ENCODE results near the gene PANK4. TPM values are rescaled to one million over a fixed set of nuclear protein-coding genes. Genes with fewer than 3 reads are reported as not detected.

The PANK4 gene
- total and polyA plus RNA-seq, 10 of the 15 experiments (the other 5 are each of a cell fraction or from before 2014, with no cell fraction given) = 0.35 to 38.0 (median 18.6) TPM

DNA sequence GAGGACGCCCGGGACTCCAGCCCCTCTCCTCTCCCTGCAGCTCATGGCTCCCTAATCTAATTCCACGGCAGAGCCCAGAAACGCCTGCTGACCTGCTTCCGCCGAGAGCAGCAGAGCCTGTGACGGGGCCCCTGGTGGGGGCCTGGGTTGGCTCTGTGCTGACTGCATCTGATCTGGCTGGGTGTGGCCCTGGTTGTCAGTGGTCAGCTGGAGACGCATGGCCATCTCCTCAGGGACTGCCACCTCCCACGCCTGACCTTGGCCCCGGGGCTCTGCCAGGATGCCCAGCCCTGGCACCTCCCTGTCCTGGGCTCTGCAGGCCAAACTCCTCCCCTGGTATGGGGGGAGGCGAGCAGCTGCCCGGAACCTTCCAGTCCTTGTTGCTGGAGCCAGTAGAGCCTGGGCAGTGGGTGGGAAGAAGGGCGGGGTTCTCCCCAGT lies 51.4 kb downstream of the PANK4 start:
- TF ChIP-seq STAT3 (IDR thresholded peaks at IDR 0.05; ENCODE audit: low read depth, low read length) = no peak
- TF ChIP-seq RB1 (IDR thresholded peaks at IDR 0.05; ENCODE audit: borderline replicate concordance) = no peak
- TF ChIP-seq YY1 (IDR thresholded peaks at IDR 0.05; ENCODE audit: low read depth, low read length) = no peak
- no peak for TF ChIP-seq RCOR1 (conservative IDR thresholded peaks at IDR 0.05; ENCODE audit: low read depth, low read length)
- TF ChIP-seq, protein P1, sequence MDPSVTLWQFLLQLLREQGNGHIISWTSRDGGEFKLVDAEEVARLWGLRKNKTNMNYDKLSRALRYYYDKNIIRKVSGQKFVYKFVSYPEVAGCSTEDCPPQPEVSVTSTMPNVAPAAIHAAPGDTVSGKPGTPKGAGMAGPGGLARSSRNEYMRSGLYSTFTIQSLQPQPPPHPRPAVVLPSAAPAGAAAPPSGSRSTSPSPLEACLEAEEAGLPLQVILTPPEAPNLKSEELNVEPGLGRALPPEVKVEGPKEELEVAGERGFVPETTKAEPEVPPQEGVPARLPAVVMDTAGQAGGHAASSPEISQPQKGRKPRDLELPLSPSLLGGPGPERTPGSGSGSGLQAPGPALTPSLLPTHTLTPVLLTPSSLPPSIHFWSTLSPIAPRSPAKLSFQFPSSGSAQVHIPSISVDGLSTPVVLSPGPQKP (IDR thresholded peaks at IDR 0.05; ENCODE audit: low read depth, low read length) = no peak
- TF ChIP-seq SPI1 (IDR thresholded peaks at IDR 0.05; ENCODE audit: borderline replicate concordance, insufficient read depth, low read depth, low read length) = no peak
- no peak for TF ChIP-seq SMARCA5 (IDR thresholded peaks at IDR 0.05)
- no peak for TF ChIP-seq NFYB (IDR thresholded peaks at IDR 0.05; ENCODE audit: insufficient read depth, low read depth, low read length)
- TF ChIP-seq ZNF384 (IDR thresholded peaks at IDR 0.05; ENCODE audit: borderline replicate concordance, low read depth, low read length) = no peak
- no peak for TF ChIP-seq POU2F2 (IDR thresholded peaks at IDR 0.05; ENCODE audit: borderline replicate concordance, low read depth, low read length)
- no peak for TF ChIP-seq ZSCAN29 (IDR thresholded peaks at IDR 0.05)
- TF ChIP-seq BMI1 (IDR thresholded peaks at IDR 0.05; ENCODE audit: borderline replicate concordance) = no peak
- TF ChIP-seq CHD4 (IDR thresholded peaks at IDR 0.05) = no peak
- TF ChIP-seq IRF4 (IDR thresholded peaks at IDR 0.05; ENCODE audit: low read depth, low read length) = no peak
- TF ChIP-seq, protein P2, sequence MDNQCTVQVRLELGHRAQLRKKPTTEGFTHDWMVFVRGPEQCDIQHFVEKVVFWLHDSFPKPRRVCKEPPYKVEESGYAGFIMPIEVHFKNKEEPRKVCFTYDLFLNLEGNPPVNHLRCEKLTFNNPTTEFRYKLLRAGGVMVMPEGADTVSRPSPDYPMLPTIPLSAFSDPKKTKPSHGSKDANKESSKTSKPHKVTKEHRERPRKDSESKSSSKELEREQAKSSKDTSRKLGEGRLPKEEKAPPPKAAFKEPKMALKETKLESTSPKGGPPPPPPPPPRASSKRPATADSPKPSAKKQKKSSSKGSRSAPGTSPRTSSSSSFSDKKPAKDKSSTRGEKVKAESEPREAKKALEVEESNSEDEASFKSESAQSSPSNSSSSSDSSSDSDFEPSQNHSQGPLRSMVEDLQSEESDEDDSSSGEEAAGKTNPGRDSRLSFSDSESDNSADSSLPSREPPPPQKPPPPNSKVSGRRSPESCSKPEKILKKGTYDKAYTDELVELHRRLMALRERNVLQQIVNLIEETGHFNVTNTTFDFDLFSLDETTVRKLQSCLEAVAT (IDR thresholded peaks at IDR 0.05) = no peak
- no peak for TF ChIP-seq SIX5 (IDR thresholded peaks at IDR 0.05; ENCODE audit: low read depth, low read length, severe bottlenecking)
- no peak for TF ChIP-seq SMAD5 (IDR thresholded peaks at IDR 0.05; ENCODE audit: low read depth)
- TF ChIP-seq TBL1XR1 (IDR thresholded peaks at IDR 0.05; ENCODE audit: low read depth, low read length) = no peak
- TF ChIP-seq KLF5 (IDR thresholded peaks at IDR 0.05; ENCODE audit: partially characterized antibody) = no peak
- ATAC-seq = no peak; the same call in 2 of the 3 replicates
- ChIA-PET POLR2A (no interaction called here), RAD21 (ENCODE audit: unreplicated experiment) (no interaction called here), CTCF (no interaction called here), SMC1A (ENCODE audit: uncharacterized antibody, unreplicated experiment) (no interaction called here)
- no peak overlapping the region for H3K4me3 ChIP-seq
- H4K20me1 ChIP-seq (ENCODE audit: control insufficient read depth, insufficient read depth) = no peaks in the 10 kb centered on the region
- WGBS (ENCODE audit: insufficient coverage, insufficient replicate concordance, low lambda C conversion rate, missing lambda C conversion rate) = 23% methylated on average over 13 of the region's 13 CpGs
- no peak overlapping the region for H3K4me2 ChIP-seq (ENCODE audit: control insufficient read depth, insufficient read depth)
- DNase-seq (ENCODE audit: low read depth, low spot score) = no peak
- in situ Hi-C loops (cut with MboI) = no loop called here
- H3K4me1 ChIP-seq (ENCODE audit: control insufficient read depth, insufficient read depth, low read length) = no peaks in the 10 kb centered on the region
- H3K9ac ChIP-seq (ENCODE audit: control insufficient read depth, insufficient read depth, low read length) = no peak overlapping the region
- H3K79me2 ChIP-seq (ENCODE audit: control insufficient read depth, insufficient read depth, low read length) = no peaks in the 10 kb centered on the region
- no peaks in the 10 kb centered on the region for H3K36me3 ChIP-seq (ENCODE audit: control insufficient read depth in 2 of 2, insufficient read depth in 2 of 2, low read length in 1 of 2)
- FAIRE-seq = no peak
- no TSS peak for BruUV-seq (replicated peaks)
- no peak overlapping the region for H3K27ac ChIP-seq (ENCODE audit: control insufficient read depth, insufficient read depth)
- intact Hi-C loops (cut with micrococcal nuclease; ENCODE audit: unreplicated experiment) = no loop called here
- no peaks in the 10 kb centered on the region for H3K27me3 ChIP-seq (replicated peaks in 1 of 2; ENCODE audit: control insufficient read depth in 2 of 2, insufficient read depth in 2 of 2, low read length in 1 of 2)
- H3K9me3 ChIP-seq (replicated peaks; ENCODE audit: control insufficient read depth, insufficient read depth, low read length) = no peaks in the 10 kb centered on the region
- H2AFZ ChIP-seq (ENCODE audit: control insufficient read depth, low read depth, low read length) = no peak overlapping the region

Data from GM12878 (cell line).